Panc1 (cell line): ENCODE results near the gene RPS15. TPM values are rescaled to one million over a fixed set of nuclear protein-coding genes. Genes with fewer than 3 reads are reported as not detected.

Source experiments
- ATAC-seq: fragments of 200-7000 bp; cut with Tn5 transposase; 2 replicates; pipeline ENCODE4 v1.9.1; 2020; ENCODE audit warnings: mild to moderate bottlenecking, moderate library complexity
- BruUV-seq: library from RNA; stranded (reverse); fragments of 400-500 nt; replicated peaks from 2 replicates; lab custom pipeline; 2021; lab: Mats Ljungman, UMichigan
- CTCF ChIA-PET: fragments of 300-600 bp; sonication (Branson Sonifier 250); formaldehyde crosslinking; loops from one replicate; lab custom pipeline; 2022; ENCODE audit warnings: antibody characterized with exemption; lab: Charles Lee
- POLR2A ChIA-PET: fragments of 300-600 bp; sonication (Branson Sonifier 250); formaldehyde crosslinking; loops from one replicate; lab custom pipeline; 2022; ENCODE audit warnings: antibody characterized with exemption; lab: Charles Lee
- DNase-seq: peaks from one replicate; pipeline ENCODE4 v3.0.0-alpha.2; 2010; ENCODE audit warnings: low read depth, low spot score
- H3K27ac ChIP-seq: 2 replicates; pipeline ENCODE4 v1.5.1; 2011; ENCODE audit warnings: mild to moderate bottlenecking, low read length, inconsistent platforms
- H3K27me3 ChIP-seq: fragments of 200-500 bp; sonication (Bioruptor generic); 2 replicates; pipeline ENCODE4 v1.6.0; 2014; ENCODE audit warnings: low read length, inconsistent platforms; ENCODE audit not compliant: control insufficient read depth, insufficient read depth
- H3K36me3 ChIP-seq: fragments of 200-500 bp; sonication (Bioruptor generic); 2 replicates; pipeline ENCODE4 v1.5.1; 2014; ENCODE audit warnings: inconsistent platforms, mild to moderate bottlenecking, low read length, moderate library complexity; ENCODE audit not compliant: control insufficient read depth, insufficient read depth
- H3K4me1 ChIP-seq: 2 replicates; pipeline ENCODE4 v1.5.1; 2011; ENCODE audit warnings: inconsistent platforms, mild to moderate bottlenecking, low read length, moderate library complexity; ENCODE audit not compliant: control insufficient read depth, insufficient read depth
- H3K4me3 ChIP-seq, 2 experiments: 2 replicates each; pipeline ENCODE4 v1.5.1; 2011 to 2012; ENCODE audit warnings: low read depth in 2 of 2, low read length in 2 of 2, mild to moderate bottlenecking in 2 of 2, inconsistent platforms in 1 of 2, moderate library complexity in 1 of 2
- H3K9me3 ChIP-seq: fragments of 200-500 bp; sonication (Bioruptor generic); 2 replicates; pipeline ENCODE4 v1.5.1; 2014; ENCODE audit warnings: low read depth, mild to moderate bottlenecking, inconsistent platforms, low read length, moderate library complexity; ENCODE audit not compliant: control insufficient read depth, insufficient read depth
- POLR2AphosphoS5 ChIP-seq: IDR thresholded peaks from 2 replicates; pipeline ENCODE4 v1.6.1; 2012; ENCODE audit warnings: mild to moderate bottlenecking, low read depth, low read length, moderate library complexity
- SIN3A ChIP-seq: IDR thresholded peaks from 2 replicates; pipeline ENCODE4 v1.6.1; 2012; ENCODE audit warnings: low read depth, mild to moderate bottlenecking, low read length, moderate library complexity, borderline replicate concordance; ENCODE audit not compliant: insufficient read depth
- TCF7L2 ChIP-seq: IDR thresholded peaks from 2 replicates; pipeline ENCODE4 v1.6.1; 2011; ENCODE audit warnings: mild to moderate bottlenecking, low read depth, low read length, inconsistent platforms
- in situ Hi-C: cut with HindIII; loops from 2 replicates; pipeline ENCODE4 v1.10.0; 2016; ENCODE audit warnings: low sequenced_read_pairs, low pct_unique_long_range_greater_than_20kb
- intact Hi-C: fragments of 100-400 bp; cut with micrococcal nuclease; formaldehyde crosslinking; loops from one replicate; pipeline ENCODE4 v1.10.0; 2022; ENCODE audit not compliant: unreplicated experiment
- total RNA-seq: library from RNA; stranded (reverse); gene quantifications from one replicate; pipeline ENCODE4 v1.2.1, GENCODE V29; 2021; ENCODE audit not compliant: unreplicated experiment
- TF ChIP-seq, protein P1 (sequence below), 2 experiments: IDR thresholded peaks; 2 replicates each; pipeline ENCODE4 v1.6.1; 2011 to 2012; ENCODE audit warnings: low read depth in 2 of 2, control low read depth in 1 of 2, low read length in 1 of 2, mild to moderate bottlenecking in 1 of 2, moderate library complexity in 1 of 2; ENCODE audit not compliant: insufficient read depth in 1 of 2
- TF ChIP-seq, protein P2 (sequence below): fragments of 450-650 bp; IDR thresholded peaks from 2 replicates; pipeline ENCODE4 v1.5.1; 2017; ENCODE audit warnings: mild to moderate bottlenecking

RPS15 gene
- total RNA-seq, 1 experiment from 2014 or later, result 1,067 TPM

DNA sequence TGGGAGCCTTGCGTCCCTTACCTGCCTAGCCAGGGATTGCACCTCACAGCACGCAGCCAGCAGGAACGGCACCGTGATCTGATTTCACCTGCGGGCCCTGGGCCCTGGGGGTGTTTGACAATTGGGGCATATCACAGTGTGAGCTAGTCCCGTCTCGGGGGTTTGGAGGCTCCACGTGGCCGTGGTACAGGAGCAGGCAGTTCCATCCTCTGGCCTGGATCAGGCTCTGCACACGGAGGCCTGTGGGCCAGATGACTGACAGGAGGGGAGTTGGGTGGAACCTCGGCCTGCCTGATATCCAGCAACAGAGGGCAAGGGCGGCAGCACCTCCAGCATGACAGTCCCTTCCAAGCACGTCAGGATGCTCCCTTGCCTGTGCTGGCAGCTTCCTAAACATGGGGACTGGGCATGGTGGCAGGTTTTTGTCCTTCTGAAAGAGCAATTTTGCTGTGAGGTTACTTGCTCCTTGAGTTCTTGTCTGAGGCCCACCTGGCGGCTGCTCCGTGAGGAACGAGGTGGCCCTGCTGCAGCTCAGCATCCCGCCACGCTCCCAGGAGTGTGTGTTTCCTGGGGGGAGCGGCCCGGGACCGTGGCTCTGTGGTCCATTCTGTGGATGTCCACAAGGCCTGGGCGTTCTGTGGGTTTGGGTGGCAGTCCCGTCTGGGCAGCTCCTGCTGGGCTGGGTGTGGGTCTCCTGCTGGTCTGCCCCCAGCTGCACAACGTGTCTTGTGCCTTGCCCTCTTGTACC, 6.3 kb upstream of the RPS15 start:
- Histone ChIP-seq H3K9me3 (no peaks in the 10 kb centered on the region), H3K4me1 (no peaks in the 10 kb centered on the region), H3K36me3 (no peaks in the 10 kb centered on the region), H3K27ac (no peak overlapping the region), H3K4me3 (no peak overlapping the region), H3K27me3 (no peaks in the 10 kb centered on the region)
- in situ Hi-C loops, result no loop called here
- no peak for TF ChIP-seq POLR2AphosphoS5
- TF ChIP-seq, protein P1, sequence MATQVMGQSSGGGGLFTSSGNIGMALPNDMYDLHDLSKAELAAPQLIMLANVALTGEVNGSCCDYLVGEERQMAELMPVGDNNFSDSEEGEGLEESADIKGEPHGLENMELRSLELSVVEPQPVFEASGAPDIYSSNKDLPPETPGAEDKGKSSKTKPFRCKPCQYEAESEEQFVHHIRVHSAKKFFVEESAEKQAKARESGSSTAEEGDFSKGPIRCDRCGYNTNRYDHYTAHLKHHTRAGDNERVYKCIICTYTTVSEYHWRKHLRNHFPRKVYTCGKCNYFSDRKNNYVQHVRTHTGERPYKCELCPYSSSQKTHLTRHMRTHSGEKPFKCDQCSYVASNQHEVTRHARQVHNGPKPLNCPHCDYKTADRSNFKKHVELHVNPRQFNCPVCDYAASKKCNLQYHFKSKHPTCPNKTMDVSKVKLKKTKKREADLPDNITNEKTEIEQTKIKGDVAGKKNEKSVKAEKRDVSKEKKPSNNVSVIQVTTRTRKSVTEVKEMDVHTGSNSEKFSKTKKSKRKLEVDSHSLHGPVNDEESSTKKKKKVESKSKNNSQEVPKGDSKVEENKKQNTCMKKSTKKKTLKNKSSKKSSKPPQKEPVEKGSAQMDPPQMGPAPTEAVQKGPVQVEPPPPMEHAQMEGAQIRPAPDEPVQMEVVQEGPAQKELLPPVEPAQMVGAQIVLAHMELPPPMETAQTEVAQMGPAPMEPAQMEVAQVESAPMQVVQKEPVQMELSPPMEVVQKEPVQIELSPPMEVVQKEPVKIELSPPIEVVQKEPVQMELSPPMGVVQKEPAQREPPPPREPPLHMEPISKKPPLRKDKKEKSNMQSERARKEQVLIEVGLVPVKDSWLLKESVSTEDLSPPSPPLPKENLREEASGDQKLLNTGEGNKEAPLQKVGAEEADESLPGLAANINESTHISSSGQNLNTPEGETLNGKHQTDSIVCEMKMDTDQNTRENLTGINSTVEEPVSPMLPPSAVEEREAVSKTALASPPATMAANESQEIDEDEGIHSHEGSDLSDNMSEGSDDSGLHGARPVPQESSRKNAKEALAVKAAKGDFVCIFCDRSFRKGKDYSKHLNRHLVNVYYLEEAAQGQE (IDR thresholded peaks at IDR 0.05; ENCODE audit: insufficient read depth in 1 of 2, low read depth in 2 of 2, low read length in 1 of 2), result no peak
- no peak for TF ChIP-seq TCF7L2
- TF ChIP-seq, protein P2, sequence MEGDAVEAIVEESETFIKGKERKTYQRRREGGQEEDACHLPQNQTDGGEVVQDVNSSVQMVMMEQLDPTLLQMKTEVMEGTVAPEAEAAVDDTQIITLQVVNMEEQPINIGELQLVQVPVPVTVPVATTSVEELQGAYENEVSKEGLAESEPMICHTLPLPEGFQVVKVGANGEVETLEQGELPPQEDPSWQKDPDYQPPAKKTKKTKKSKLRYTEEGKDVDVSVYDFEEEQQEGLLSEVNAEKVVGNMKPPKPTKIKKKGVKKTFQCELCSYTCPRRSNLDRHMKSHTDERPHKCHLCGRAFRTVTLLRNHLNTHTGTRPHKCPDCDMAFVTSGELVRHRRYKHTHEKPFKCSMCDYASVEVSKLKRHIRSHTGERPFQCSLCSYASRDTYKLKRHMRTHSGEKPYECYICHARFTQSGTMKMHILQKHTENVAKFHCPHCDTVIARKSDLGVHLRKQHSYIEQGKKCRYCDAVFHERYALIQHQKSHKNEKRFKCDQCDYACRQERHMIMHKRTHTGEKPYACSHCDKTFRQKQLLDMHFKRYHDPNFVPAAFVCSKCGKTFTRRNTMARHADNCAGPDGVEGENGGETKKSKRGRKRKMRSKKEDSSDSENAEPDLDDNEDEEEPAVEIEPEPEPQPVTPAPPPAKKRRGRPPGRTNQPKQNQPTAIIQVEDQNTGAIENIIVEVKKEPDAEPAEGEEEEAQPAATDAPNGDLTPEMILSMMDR, result no peak
- TF ChIP-seq SIN3A, result no peak
- BruUV-seq, result no TSS peak
- no peak for DNase-seq
- POLR2A ChIA-PET, result no interaction called here
- intact Hi-C loops, result no loop called here
- ATAC-seq, result no peak
- CTCF ChIA-PET, result no interaction called here

DNA sequence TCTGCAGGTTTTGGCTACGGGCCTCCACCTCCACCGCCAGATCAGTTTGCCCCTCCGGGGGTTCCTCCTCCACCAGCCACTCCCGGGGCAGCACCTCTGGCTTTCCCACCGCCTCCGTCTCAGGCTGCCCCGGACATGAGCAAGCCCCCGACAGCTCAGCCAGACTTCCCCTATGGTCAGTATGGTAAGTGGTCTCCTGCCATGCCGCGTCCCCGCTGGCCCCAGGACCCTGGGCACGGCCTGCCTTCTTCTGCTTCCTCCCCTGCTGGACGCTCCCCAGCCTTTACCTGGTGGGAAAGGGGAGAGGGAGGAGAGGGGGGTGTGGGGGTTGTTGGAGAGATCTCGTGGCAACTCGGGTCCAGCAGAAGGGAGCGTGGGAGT, 5.7 kb upstream of the RPS15 start:
- Histone ChIP-seq H3K4me1 (0 out of 2 replicates have a peak, but pooled peaks cover under 1% of the 10 kb centered on the region), H3K27ac (no peak overlapping the region), H3K27me3 (no peaks in the 10 kb centered on the region), H3K9me3 (no peaks in the 10 kb centered on the region), H3K4me3 (no peak overlapping the region), H3K36me3 (no peaks in the 10 kb centered on the region)
- POLR2A ChIA-PET, result no interaction called here
- CTCF ChIA-PET, result no interaction called here
- TF ChIP-seq, protein P2, result no peak
- TF ChIP-seq POLR2AphosphoS5 (no peak), SIN3A (no peak), TCF7L2 (no peak)
- TF ChIP-seq, protein P1 (IDR thresholded peaks at IDR 0.05; ENCODE audit: insufficient read depth in 1 of 2, low read depth in 2 of 2, low read length in 1 of 2), result no peak
- intact Hi-C loops (no loop called here), in situ Hi-C loops (no loop called here)
- no TSS peak for BruUV-seq
- ATAC-seq (no peak), DNase-seq (no peak)
